ENCODE measurements around the gene OSBP. TPM values are rescaled to one million over a fixed set of nuclear protein-coding genes. Genes with fewer than 3 reads are reported as not detected.

OSBP gene
- total RNA-seq, 1 experiment from 2014 or later: 45.4 TPM

DNA sequence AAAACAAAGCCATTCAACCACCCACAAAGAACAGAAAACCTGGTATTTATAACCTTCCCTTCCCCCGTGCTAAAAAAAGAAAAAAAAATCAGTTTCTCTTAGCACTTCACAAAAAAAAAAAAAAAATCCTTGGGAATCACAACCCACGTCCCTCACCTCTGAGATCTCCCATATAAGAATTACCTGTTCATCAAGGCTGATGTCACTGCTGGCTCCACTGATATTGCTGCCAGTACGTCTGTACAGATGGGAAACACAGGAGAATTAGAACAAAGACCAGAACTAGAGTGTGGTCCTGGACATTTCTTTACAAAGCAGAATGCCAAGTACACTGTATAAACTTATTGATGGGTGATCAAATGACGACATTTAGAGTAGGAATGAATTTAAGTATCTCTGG lies 14.9 kb downstream of the OSBP start:
- H3K27ac Mint-ChIP-seq: no peak overlapping the region
- no peak for DNase-seq (ENCODE audit: low spot score)
- CTCF ChIA-PET: interaction anchor here (1.5 kb wide), 1 partner anchor 79 kb away, joined by 3 read pairs; no protein-coding TSS in a partner anchor
- POLR2A ChIA-PET: no interaction called here
- H3K9me3 Mint-ChIP-seq: no peaks in the 10 kb centered on the region
- no peaks in the 10 kb centered on the region for H3K4me1 Mint-ChIP-seq
- ATAC-seq: no peak
- TF ChIP-seq TCF7 (CRISPR knock-in tag; IDR thresholded peaks at IDR 0.05; ENCODE audit: low read depth) (no peak), SP1 (CRISPR knock-in tag; conservative IDR thresholded peaks at IDR 0.05) (no peak), ZNF219 (CRISPR knock-in tag; IDR thresholded peaks at IDR 0.05; ENCODE audit: borderline replicate concordance) (no peak), ZNF121 (CRISPR knock-in tag; IDR thresholded peaks at IDR 0.05) (no peak), CREM (CRISPR knock-in tag; IDR thresholded peaks at IDR 0.05) (no peak), ETV6 (CRISPR knock-in tag; IDR thresholded peaks at IDR 0.05) (no peak), IRF2 (CRISPR knock-in tag; IDR thresholded peaks at IDR 0.05; ENCODE audit: borderline replicate concordance, low read depth) (no peak), NR1H2 (CRISPR knock-in tag; IDR thresholded peaks at IDR 0.05) (no peak)
- TF ChIP-seq, protein P1, sequence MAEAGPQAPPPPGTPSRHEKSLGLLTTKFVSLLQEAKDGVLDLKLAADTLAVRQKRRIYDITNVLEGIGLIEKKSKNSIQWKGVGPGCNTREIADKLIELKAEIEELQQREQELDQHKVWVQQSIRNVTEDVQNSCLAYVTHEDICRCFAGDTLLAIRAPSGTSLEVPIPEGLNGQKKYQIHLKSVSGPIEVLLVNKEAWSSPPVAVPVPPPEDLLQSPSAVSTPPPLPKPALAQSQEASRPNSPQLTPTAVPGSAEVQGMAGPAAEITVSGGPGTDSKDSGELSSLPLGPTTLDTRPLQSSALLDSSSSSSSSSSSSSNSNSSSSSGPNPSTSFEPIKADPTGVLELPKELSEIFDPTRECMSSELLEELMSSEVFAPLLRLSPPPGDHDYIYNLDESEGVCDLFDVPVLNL (CRISPR knock-in tag; IDR thresholded peaks at IDR 0.05; ENCODE audit: borderline replicate concordance, low read depth): no peak
- TF ChIP-seq, protein P2, sequence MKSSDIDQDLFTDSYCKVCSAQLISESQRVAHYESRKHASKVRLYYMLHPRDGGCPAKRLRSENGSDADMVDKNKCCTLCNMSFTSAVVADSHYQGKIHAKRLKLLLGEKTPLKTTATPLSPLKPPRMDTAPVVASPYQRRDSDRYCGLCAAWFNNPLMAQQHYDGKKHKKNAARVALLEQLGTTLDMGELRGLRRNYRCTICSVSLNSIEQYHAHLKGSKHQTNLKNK (CRISPR knock-in tag; IDR thresholded peaks at IDR 0.05): no peak
- TF ChIP-seq, protein P3, sequence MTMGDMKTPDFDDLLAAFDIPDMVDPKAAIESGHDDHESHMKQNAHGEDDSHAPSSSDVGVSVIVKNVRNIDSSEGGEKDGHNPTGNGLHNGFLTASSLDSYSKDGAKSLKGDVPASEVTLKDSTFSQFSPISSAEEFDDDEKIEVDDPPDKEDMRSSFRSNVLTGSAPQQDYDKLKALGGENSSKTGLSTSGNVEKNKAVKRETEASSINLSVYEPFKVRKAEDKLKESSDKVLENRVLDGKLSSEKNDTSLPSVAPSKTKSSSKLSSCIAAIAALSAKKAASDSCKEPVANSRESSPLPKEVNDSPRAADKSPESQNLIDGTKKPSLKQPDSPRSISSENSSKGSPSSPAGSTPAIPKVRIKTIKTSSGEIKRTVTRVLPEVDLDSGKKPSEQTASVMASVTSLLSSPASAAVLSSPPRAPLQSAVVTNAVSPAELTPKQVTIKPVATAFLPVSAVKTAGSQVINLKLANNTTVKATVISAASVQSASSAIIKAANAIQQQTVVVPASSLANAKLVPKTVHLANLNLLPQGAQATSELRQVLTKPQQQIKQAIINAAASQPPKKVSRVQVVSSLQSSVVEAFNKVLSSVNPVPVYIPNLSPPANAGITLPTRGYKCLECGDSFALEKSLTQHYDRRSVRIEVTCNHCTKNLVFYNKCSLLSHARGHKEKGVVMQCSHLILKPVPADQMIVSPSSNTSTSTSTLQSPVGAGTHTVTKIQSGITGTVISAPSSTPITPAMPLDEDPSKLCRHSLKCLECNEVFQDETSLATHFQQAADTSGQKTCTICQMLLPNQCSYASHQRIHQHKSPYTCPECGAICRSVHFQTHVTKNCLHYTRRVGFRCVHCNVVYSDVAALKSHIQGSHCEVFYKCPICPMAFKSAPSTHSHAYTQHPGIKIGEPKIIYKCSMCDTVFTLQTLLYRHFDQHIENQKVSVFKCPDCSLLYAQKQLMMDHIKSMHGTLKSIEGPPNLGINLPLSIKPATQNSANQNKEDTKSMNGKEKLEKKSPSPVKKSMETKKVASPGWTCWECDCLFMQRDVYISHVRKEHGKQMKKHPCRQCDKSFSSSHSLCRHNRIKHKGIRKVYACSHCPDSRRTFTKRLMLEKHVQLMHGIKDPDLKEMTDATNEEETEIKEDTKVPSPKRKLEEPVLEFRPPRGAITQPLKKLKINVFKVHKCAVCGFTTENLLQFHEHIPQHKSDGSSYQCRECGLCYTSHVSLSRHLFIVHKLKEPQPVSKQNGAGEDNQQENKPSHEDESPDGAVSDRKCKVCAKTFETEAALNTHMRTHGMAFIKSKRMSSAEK (CRISPR knock-in tag; IDR thresholded peaks at IDR 0.05; ENCODE audit: borderline replicate concordance): no peak
- TF ChIP-seq, protein P4, sequence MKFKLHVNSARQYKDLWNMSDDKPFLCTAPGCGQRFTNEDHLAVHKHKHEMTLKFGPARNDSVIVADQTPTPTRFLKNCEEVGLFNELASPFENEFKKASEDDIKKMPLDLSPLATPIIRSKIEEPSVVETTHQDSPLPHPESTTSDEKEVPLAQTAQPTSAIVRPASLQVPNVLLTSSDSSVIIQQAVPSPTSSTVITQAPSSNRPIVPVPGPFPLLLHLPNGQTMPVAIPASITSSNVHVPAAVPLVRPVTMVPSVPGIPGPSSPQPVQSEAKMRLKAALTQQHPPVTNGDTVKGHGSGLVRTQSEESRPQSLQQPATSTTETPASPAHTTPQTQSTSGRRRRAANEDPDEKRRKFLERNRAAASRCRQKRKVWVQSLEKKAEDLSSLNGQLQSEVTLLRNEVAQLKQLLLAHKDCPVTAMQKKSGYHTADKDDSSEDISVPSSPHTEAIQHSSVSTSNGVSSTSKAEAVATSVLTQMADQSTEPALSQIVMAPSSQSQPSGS (CRISPR knock-in tag; IDR thresholded peaks at IDR 0.05; ENCODE audit: borderline replicate concordance, low read depth): no peak
- peaks cover 56% of the 10 kb centered on the region for H3K36me3 Mint-ChIP-seq
- H3K27me3 Mint-ChIP-seq (ENCODE audit: low read depth): no peaks in the 10 kb centered on the region
- no peak overlapping the region for H3K4me3 Mint-ChIP-seq

DNA sequence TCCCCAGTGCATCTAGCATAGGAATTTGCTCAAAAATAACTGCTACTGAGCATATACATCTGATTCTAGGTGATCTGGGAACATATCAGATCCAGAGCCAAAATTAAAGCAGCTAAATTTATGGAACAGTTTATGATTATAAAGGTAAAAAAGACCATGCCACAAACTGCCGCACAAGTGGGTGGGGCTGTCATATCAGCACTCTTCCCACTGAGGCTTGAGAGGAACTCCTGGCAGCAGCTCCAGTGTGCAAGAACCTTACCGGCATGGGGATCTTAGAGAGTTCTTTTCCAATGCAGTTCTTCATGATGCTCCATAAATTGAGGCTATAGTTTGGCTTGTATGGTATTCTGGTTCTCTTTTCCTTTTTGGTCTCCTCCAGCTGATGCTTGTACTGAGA lies 15.3 kb downstream of the OSBP start:
- ATAC-seq: no peak
- POLR2A ChIA-PET: no interaction called here
- no peak overlapping the region for H3K4me3 Mint-ChIP-seq
- TF ChIP-seq, protein P5, sequence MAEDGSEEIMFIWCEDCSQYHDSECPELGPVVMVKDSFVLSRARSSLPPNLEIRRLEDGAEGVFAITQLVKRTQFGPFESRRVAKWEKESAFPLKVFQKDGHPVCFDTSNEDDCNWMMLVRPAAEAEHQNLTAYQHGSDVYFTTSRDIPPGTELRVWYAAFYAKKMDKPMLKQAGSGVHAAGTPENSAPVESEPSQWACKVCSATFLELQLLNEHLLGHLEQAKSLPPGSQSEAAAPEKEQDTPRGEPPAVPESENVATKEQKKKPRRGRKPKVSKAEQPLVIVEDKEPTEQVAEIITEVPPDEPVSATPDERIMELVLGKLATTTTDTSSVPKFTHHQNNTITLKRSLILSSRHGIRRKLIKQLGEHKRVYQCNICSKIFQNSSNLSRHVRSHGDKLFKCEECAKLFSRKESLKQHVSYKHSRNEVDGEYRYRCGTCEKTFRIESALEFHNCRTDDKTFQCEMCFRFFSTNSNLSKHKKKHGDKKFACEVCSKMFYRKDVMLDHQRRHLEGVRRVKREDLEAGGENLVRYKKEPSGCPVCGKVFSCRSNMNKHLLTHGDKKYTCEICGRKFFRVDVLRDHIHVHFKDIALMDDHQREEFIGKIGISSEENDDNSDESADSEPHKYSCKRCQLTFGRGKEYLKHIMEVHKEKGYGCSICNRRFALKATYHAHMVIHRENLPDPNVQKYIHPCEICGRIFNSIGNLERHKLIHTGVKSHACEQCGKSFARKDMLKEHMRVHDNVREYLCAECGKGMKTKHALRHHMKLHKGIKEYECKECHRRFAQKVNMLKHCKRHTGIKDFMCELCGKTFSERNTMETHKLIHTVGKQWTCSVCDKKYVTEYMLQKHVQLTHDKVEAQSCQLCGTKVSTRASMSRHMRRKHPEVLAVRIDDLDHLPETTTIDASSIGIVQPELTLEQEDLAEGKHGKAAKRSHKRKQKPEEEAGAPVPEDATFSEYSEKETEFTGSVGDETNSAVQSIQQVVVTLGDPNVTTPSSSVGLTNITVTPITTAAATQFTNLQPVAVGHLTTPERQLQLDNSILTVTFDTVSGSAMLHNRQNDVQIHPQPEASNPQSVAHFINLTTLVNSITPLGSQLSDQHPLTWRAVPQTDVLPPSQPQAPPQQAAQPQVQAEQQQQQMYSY (CRISPR knock-in tag; IDR thresholded peaks at IDR 0.05): no peak
- TF ChIP-seq GABPB1 (CRISPR knock-in tag; IDR thresholded peaks at IDR 0.05): no peak
- TF ChIP-seq ZNF423 (CRISPR knock-in tag; IDR thresholded peaks at IDR 0.05): no peak
- no peak for TF ChIP-seq ZNF232 (CRISPR knock-in tag; IDR thresholded peaks at IDR 0.05)
- no peak for TF ChIP-seq CBFB (CRISPR knock-in tag; IDR thresholded peaks at IDR 0.05; ENCODE audit: low read depth)
- TF ChIP-seq, protein P6, sequence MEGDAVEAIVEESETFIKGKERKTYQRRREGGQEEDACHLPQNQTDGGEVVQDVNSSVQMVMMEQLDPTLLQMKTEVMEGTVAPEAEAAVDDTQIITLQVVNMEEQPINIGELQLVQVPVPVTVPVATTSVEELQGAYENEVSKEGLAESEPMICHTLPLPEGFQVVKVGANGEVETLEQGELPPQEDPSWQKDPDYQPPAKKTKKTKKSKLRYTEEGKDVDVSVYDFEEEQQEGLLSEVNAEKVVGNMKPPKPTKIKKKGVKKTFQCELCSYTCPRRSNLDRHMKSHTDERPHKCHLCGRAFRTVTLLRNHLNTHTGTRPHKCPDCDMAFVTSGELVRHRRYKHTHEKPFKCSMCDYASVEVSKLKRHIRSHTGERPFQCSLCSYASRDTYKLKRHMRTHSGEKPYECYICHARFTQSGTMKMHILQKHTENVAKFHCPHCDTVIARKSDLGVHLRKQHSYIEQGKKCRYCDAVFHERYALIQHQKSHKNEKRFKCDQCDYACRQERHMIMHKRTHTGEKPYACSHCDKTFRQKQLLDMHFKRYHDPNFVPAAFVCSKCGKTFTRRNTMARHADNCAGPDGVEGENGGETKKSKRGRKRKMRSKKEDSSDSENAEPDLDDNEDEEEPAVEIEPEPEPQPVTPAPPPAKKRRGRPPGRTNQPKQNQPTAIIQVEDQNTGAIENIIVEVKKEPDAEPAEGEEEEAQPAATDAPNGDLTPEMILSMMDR (IDR thresholded peaks at IDR 0.05): no peak
- no peak for TF ChIP-seq MXD4 (CRISPR knock-in tag; IDR thresholded peaks at IDR 0.05; ENCODE audit: borderline replicate concordance)
- TF ChIP-seq, protein P7, sequence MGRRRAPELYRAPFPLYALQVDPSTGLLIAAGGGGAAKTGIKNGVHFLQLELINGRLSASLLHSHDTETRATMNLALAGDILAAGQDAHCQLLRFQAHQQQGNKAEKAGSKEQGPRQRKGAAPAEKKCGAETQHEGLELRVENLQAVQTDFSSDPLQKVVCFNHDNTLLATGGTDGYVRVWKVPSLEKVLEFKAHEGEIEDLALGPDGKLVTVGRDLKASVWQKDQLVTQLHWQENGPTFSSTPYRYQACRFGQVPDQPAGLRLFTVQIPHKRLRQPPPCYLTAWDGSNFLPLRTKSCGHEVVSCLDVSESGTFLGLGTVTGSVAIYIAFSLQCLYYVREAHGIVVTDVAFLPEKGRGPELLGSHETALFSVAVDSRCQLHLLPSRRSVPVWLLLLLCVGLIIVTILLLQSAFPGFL (CRISPR knock-in tag; IDR thresholded peaks at IDR 0.05; ENCODE audit: borderline replicate concordance): no peak

More for the DNA sequence above, 15.3 kb downstream of the OSBP start:
- CTCF ChIA-PET: interaction anchor here (1.5 kb wide), 1 partner anchor 80 kb away, joined by 3 read pairs; no protein-coding TSS in a partner anchor
- H3K9me3 Mint-ChIP-seq: no peaks in the 10 kb centered on the region
- H3K27me3 Mint-ChIP-seq (ENCODE audit: low read depth): no peaks in the 10 kb centered on the region
- no peak for DNase-seq (ENCODE audit: low spot score)
- H3K27ac Mint-ChIP-seq: no peak overlapping the region
- no peaks in the 10 kb centered on the region for H3K4me1 Mint-ChIP-seq
- peaks cover 53% of the 10 kb centered on the region for H3K36me3 Mint-ChIP-seq
